K562 (cell line): ENCODE data around the gene TEX54. TPM values are rescaled to one million over a fixed set of nuclear protein-coding genes. Genes with fewer than 3 reads are reported as not detected.
A peak's percentile ranks its signal among the peaks of the same experiment; 100 is the strongest.

ENCODE experiments used
- BRF1 ChIP-seq: IDR thresholded peaks from 3 replicates; pipeline ENCODE4 v1.6.1; 2011; ENCODE audit warnings: borderline replicate concordance, mild to moderate bottlenecking; ENCODE audit not compliant: insufficient read length; ENCODE audit errors: extremely low read depth
- LARP7 ChIP-seq: fragments of 450-650 bp; IDR thresholded peaks from 2 replicates; pipeline ENCODE4 v1.6.1; 2016
- NFATC3 ChIP-seq: fragments of 450-650 bp; IDR thresholded peaks from 2 replicates; pipeline ENCODE4 v1.6.1; 2017; ENCODE audit warnings: mild to moderate bottlenecking
- PHF8 ChIP-seq: fragments of 200-600 bp; sonication (generic); IDR thresholded peaks from 2 replicates; pipeline ENCODE4 v1.6.1; 2012; ENCODE audit warnings: mixed run types, mild to moderate bottlenecking, inconsistent platforms, low read length, moderate library complexity, borderline replicate concordance
- PTRF ChIP-seq: fragments of 450-650 bp; IDR thresholded peaks from 2 replicates; pipeline ENCODE4 v1.6.1; 2016; ENCODE audit warnings: mild to moderate bottlenecking, missing genetic modification characterization, missing compliant biosample characterization
- SREBF1 ChIP-seq: fragments of 150-350 bp; IDR thresholded peaks from 2 replicates; pipeline ENCODE4 v1.6.1; 2014; ENCODE audit warnings: antibody characterized with exemption, low read depth, low read length, borderline replicate concordance
- SRSF3 ChIP-seq: fragments of 200-400 bp; formaldehyde crosslinking; IDR thresholded peaks from 2 replicates; pipeline ENCODE4 v1.6.1; 2016; ENCODE audit warnings: mild to moderate bottlenecking, low read length, moderate library complexity; ENCODE audit not compliant: insufficient read depth
- SRSF9 ChIP-seq: fragments of 200-400 bp; formaldehyde crosslinking; IDR thresholded peaks from 2 replicates; pipeline ENCODE4 v1.6.1; 2017; ENCODE audit warnings: low read depth, low read length, borderline replicate concordance
- USF2 ChIP-seq: sonication (generic); formaldehyde crosslinking; IDR thresholded peaks from 2 replicates; pipeline ENCODE4 v1.5.0; 2020; ENCODE audit warnings: missing genetic modification reagents
- polyA plus RNA-seq, 8 experiments: library from polyadenylated mRNA; depleted of rRNA in 4 of 8; stranded (reverse) in 5 of 8; unstranded in 3 of 8; fragments of >200 nt; fragmentation: Nextera tagmentation in 2 of 8; fragmentation: Illumina TruSeq in 1 of 8; extraction: Ambion mirVana in 2 of 8; extraction: Trizol in 1 of 8; gene quantifications; 2 replicates each; pipeline versions ENCODE4 v1.2.1 to v1.2.3, GENCODE V29; 2011 to 2014; ENCODE audit warnings: inconsistent platforms in 1 of 8, missing spikeins in 1 of 8
- total RNA-seq, 7 experiments: library from RNA; depleted of rRNA in 6 of 7; stranded (reverse); fragments of >200 nt in 6 of 7; fragmentation: Illumina TruSeq in 2 of 7; extraction: Trizol in 2 of 7; gene quantifications; 2 replicates each; pipeline versions ENCODE4 v1.2.1 to v1.2.3, GENCODE V29; 2011 to 2021; ENCODE audit warnings: low replicate concordance in 1 of 7
- TF ChIP-seq, protein P1 (sequence below): fragments of 200-600 bp; sonication (generic); IDR thresholded peaks from one replicate; pipeline ENCODE4 v1.6.1; 2012; ENCODE audit warnings: mild to moderate bottlenecking, low read depth, low read length, inconsistent platforms
- TF ChIP-seq, protein P2 (sequence below): fragments of 200-400 bp; formaldehyde crosslinking; IDR thresholded peaks from 2 replicates; pipeline ENCODE4 v1.6.1; 2017; ENCODE audit warnings: mild to moderate bottlenecking, low read depth, low read length, moderate library complexity

Gene TEX54
- total and polyA plus RNA-seq, 9 of the 15 experiments (the other 6 are each of a cell fraction or from before 2014, with no cell fraction given): not detected

DNA sequence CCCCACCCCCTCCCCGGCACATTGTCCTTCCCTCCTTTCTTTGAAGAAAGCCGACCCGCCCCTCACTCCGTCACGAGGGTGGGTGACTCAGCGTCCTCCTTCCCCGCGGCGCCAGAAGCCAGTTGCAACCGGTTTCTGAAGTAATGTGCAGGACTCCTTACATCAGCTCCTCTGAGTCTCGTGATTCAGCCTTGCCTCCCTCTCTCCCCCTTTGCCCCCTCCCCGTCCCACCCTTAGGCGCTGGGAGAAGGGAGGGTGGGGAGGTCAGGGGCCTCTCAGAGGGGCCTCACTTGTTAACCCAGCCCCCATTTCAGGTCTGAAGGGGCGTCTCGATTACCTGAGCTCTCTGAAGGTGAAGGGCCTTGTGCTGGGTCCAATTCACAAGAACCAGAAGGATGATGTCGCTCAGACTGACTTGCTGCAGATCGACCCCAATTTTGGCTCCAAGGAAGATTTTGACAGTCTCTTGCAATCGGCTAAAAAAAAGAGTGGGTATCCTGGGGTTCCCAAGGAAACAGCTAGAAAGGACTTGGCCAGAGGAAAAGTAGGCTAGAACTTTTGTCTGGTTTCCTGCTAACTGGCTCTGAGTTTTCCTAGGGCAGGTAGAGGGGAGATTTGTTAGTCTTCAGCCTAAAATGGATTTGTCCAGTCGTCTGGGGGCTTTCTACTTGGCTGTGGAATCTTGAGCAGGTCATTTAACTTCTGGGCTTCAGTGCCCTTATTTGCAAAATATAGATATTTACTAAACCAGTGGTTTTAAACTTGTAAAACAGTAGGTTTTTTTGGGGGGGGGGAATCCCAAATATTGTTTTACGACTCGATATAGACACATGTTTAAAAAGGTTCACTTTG lies 49.2 kb upstream of the TEX54 start (continued):
- TF ChIP-seq, protein P1, sequence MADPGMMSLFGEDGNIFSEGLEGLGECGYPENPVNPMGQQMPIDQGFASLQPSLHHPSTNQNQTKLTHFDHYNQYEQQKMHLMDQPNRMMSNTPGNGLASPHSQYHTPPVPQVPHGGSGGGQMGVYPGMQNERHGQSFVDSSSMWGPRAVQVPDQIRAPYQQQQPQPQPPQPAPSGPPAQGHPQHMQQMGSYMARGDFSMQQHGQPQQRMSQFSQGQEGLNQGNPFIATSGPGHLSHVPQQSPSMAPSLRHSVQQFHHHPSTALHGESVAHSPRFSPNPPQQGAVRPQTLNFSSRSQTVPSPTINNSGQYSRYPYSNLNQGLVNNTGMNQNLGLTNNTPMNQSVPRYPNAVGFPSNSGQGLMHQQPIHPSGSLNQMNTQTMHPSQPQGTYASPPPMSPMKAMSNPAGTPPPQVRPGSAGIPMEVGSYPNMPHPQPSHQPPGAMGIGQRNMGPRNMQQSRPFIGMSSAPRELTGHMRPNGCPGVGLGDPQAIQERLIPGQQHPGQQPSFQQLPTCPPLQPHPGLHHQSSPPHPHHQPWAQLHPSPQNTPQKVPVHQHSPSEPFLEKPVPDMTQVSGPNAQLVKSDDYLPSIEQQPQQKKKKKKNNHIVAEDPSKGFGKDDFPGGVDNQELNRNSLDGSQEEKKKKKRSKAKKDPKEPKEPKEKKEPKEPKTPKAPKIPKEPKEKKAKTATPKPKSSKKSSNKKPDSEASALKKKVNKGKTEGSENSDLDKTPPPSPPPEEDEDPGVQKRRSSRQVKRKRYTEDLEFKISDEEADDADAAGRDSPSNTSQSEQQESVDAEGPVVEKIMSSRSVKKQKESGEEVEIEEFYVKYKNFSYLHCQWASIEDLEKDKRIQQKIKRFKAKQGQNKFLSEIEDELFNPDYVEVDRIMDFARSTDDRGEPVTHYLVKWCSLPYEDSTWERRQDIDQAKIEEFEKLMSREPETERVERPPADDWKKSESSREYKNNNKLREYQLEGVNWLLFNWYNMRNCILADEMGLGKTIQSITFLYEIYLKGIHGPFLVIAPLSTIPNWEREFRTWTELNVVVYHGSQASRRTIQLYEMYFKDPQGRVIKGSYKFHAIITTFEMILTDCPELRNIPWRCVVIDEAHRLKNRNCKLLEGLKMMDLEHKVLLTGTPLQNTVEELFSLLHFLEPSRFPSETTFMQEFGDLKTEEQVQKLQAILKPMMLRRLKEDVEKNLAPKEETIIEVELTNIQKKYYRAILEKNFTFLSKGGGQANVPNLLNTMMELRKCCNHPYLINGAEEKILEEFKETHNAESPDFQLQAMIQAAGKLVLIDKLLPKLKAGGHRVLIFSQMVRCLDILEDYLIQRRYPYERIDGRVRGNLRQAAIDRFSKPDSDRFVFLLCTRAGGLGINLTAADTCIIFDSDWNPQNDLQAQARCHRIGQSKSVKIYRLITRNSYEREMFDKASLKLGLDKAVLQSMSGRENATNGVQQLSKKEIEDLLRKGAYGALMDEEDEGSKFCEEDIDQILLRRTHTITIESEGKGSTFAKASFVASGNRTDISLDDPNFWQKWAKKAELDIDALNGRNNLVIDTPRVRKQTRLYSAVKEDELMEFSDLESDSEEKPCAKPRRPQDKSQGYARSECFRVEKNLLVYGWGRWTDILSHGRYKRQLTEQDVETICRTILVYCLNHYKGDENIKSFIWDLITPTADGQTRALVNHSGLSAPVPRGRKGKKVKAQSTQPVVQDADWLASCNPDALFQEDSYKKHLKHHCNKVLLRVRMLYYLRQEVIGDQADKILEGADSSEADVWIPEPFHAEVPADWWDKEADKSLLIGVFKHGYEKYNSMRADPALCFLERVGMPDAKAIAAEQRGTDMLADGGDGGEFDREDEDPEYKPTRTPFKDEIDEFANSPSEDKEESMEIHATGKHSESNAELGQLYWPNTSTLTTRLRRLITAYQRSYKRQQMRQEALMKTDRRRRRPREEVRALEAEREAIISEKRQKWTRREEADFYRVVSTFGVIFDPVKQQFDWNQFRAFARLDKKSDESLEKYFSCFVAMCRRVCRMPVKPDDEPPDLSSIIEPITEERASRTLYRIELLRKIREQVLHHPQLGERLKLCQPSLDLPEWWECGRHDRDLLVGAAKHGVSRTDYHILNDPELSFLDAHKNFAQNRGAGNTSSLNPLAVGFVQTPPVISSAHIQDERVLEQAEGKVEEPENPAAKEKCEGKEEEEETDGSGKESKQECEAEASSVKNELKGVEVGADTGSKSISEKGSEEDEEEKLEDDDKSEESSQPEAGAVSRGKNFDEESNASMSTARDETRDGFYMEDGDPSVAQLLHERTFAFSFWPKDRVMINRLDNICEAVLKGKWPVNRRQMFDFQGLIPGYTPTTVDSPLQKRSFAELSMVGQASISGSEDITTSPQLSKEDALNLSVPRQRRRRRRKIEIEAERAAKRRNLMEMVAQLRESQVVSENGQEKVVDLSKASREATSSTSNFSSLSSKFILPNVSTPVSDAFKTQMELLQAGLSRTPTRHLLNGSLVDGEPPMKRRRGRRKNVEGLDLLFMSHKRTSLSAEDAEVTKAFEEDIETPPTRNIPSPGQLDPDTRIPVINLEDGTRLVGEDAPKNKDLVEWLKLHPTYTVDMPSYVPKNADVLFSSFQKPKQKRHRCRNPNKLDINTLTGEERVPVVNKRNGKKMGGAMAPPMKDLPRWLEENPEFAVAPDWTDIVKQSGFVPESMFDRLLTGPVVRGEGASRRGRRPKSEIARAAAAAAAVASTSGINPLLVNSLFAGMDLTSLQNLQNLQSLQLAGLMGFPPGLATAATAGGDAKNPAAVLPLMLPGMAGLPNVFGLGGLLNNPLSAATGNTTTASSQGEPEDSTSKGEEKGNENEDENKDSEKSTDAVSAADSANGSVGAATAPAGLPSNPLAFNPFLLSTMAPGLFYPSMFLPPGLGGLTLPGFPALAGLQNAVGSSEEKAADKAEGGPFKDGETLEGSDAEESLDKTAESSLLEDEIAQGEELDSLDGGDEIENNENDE: no peak
- TF ChIP-seq, protein P2, sequence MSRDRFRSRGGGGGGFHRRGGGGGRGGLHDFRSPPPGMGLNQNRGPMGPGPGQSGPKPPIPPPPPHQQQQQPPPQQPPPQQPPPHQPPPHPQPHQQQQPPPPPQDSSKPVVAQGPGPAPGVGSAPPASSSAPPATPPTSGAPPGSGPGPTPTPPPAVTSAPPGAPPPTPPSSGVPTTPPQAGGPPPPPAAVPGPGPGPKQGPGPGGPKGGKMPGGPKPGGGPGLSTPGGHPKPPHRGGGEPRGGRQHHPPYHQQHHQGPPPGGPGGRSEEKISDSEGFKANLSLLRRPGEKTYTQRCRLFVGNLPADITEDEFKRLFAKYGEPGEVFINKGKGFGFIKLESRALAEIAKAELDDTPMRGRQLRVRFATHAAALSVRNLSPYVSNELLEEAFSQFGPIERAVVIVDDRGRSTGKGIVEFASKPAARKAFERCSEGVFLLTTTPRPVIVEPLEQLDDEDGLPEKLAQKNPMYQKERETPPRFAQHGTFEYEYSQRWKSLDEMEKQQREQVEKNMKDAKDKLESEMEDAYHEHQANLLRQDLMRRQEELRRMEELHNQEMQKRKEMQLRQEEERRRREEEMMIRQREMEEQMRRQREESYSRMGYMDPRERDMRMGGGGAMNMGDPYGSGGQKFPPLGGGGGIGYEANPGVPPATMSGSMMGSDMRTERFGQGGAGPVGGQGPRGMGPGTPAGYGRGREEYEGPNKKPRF: no peak
- TF ChIP-seq PHF8 (no peak), PTRF (tag) (no peak), NFATC3 (no peak), LARP7 (no peak), USF2 (CRISPR knock-in tag) (peak; percentile 80), SRSF3 (no peak), SREBF1 (no peak; the same call in 1 of the 2 replicates), SRSF9 (no peak), BRF1 (no peak)
